GM18505 (cell line): ENCODE results near the gene TAF15.

Source experiments
- ATAC-seq: cut with Tn5 transposase; IDR thresholded peaks from one replicate; pipeline ENCODE4 v1.9.1; 2021; ENCODE audit not compliant: unreplicated experiment
- POLR2A ChIP-seq: IDR thresholded peaks from 4 replicates; pipeline ENCODE4 v1.6.1; 2011; ENCODE audit warnings: borderline replicate concordance; ENCODE audit not compliant: insufficient read depth, insufficient read length; ENCODE audit errors: extremely low read depth

Gene TAF15

DNA sequence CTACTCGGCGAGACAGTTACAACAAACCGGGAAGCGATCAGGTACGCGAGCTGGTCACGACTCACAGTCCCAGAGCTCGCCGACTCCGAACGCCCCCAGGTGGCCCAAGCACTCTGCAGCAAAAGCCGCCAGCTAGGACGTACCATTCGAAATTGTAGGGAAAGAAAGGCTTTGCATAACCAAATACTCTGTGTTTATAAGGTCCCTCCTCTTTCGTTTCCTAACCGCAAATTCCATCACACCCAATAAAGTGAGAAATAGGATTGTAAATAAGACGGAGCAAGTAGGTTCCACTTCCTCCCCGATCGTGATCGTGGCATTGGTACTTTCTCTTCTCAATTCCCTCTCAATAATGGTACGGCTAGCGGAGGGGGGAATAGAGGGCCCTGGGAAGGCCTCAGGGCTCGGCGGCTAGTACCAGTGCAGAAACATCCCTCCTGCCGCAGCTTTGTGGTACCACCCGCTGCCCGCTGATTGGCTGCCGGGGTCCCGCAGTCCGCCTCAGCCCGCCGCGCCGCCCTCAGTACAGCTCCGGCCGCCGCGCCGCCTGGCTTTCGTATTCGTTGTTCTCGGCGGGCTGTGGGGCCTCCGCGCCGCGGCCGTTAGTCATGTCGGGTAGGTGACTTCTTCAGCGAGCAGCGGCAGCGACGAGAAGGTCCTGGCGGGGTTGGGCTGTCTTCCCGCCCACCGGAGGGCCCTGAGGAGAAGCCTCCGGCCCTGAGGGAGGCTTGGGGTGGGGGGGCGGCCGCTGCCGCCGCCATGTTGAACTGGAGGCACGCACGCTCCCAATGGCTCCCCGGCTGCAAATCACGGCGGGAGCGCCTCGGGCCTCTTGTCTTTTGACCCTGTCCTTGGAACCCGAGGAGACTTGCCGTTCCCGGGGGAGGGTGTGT lies at the start of gene TAF15:
TAF15 (plus strand) TSS at position 523 of the 893 bp plus-strand sequence; CDS start at position 609, 86 bp downstream.
- TF ChIP-seq POLR2A, result peak; percentile 99
- peak; percentile 95 for ATAC-seq

DNA sequence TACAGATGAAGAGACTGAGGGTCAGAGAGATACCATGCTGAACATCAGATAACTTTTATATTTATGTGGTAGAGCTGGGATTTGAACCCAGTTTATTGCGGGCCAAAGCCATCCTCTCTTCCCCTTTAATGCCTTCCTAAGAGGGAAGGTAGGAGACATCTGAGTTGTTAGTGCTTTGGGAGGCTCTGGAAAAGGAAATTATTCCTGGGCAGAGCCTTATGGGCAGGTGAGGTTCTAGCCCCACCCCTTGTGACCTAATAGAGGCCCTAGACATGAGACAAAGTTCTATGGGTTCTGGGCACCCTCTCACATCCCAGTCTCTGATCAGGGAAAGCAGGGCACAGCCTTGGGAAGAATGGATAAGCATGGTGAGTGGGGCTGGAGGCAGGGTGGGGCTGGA lies 48.7 kb upstream of the TAF15 start, which contains the start of gene C17orf50:
C17orf50 (plus strand) TSS at position 301 of the 400 bp plus-strand sequence; CDS start at position 356, 55 bp downstream.
- no peak for TF ChIP-seq POLR2A
- no peak for ATAC-seq

DNA sequence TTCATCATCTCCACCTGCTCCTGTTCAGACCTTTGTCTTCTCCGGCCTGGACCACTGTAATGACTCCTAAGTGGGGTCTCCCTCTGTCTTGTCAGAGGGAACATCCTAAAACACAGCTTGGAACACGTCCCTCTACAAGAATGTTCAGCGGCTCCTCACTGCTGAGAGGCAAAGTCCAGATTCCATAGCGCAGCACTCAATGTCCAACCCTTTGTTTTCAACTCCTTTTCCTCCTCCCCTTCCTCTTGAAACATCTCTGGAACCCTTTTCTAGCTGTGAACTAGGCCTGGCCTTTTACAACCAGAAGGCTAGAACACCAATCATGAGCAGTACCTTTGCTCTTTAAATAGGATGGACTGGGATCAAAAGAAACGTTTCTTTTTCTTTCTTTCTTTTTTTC lies 47.7 kb upstream of the TAF15 start:
- ATAC-seq, result no peak

DNA sequence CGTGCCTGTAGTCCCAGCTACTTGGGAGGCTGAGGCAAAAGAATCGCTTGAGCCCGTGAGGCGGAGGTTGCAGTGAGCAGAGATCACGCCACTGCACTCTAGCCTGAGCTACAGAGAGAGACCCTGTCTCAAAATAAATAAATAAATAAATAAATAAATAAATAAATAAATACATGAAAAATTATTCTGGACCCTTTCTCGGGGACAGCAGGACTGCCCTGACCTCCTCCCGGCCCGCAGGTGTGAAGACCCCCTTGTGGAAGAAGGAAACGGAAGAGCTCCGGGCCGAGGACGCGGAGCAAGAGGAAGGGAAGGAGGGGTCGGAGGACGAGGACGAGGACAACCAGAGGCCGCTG lies 45.5 kb upstream of the TAF15 start:
- no peak for TF ChIP-seq POLR2A
- no peak for ATAC-seq

More for the DNA sequence above, 47.7 kb upstream of the TAF15 start:
- no peak for TF ChIP-seq POLR2A

DNA sequence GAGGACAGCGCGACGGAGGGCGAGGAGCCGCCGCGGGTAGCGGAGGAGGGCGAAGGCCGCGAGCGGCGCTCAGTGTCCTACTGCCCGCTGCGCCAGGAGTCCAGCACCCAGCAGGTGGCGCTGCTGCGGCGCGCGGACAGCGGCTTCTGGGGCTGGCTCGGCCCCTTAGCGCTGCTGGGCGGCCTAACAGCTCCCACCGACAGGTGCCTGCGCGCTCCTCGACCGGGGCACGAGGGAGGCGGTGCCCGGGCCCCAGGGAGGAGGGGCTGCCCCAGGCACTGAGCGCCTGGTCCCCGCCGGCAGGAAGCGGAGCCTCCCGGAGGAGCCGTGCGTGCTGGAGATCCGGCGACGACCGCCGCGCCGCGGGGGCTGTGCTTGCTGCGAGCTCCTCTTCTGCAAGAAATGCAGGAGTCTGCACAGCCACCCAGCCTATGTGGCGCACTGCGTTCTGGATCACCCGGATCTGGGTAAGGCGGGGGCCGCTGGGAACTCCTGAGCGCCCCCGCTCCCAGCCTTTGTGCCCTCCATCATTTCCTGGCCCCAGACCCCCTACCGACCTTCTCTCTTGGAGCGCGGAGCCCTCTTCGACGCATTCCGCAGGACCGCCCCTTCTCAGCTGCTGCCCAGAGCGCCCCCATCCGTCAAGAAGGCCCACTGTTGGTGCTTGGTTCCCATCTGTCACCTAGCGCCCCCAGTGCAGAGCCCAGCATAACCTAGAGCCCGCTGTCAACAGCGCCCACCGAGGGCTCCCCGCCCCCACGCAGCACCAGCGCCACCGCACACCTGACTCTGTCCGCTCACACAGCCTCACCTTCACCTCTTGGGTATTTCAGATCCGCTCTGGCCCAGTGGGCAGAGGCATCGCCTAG lies 44.9 kb upstream of the TAF15 start:
- peak; percentile 84 for ATAC-seq
- TF ChIP-seq POLR2A, result no peak

DNA sequence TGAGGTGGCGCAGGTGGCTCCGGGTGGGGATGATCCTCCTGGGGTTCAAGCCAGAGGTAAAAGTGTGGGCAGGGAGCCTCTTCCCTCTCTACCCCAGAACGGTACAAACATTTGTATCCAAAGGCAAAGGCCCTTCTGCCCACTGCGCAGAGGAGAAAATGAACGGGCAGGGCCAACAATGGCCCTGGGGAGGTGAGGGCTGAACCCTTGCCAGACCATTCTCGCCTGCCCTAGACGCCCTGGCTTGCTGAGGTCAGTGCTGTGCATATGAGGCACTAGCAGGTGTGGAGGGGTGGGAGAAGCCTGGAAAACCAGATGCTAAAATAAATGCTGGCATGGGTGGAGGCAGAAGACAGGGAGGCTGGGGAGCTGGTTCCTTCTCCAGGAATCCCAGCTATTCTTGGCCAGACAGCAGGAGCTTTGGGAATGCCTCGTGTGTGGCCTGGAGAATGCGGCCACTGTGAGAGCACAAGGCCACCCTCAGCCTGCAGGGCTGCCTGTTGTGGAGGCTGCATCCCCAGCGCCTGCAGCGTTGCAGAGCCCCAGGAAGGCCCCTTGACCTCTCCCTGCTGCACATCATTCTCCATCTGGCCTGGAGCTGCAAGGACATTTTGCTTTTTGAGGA lies 44.1 kb upstream of the TAF15 start:
- no peak for ATAC-seq
- no peak for TF ChIP-seq POLR2A

DNA sequence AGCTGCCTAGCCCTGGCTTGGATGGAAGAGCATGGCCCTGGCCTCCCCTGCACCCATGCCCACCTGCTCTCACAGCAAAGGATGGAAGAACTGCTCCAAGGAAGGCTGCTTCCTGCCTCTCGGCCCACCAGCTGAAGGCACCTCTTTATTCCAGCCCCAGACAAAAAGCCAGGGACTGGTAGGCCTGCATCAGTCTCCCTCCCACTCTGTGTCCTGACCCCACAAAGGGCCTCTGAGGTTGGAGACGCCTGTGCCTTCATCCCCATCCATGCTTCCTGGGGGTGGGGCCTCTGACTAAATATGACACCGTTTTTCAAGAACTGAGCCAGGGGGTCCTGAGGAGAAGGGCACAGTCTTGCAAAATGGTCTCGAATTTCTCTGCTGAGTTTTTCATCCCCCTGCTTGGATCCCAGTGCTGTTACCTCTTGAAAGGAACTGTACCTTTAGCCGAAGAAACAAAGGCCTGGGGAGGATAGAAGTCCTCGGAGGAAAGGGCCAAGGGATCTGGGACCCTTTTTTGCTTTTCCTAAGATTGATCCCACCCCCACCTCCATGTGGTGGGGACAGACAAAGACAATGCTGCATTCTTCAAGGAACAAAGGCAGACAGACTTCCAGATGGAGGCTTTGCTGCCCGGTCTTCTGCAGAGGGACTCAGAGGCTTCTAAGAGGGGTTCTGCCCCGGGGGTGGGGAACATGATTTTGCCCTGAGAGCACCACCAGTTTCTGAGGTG lies 43.4 kb upstream of the TAF15 start:
- no peak for TF ChIP-seq POLR2A
- no peak for ATAC-seq

DNA sequence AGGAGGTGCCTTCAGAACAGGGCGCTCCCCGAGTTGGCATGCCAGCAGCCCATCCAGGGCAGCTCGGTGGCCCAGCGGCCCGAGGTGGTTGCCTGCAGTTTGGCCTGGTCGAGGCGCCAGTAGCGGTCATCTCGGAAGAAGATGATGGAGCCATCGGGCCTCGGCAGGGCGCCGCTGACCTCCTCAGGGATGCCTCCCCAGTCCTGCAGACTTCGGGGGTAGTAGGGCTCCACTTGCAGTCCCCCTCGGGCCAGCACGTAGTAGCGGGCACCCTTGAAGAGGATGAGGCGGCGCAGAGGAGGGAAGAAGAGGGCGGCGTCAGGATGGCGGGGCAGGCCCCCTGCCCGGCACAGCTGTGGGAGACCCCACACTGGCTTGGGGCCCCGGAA lies 42.8 kb upstream of the TAF15 start:
- no peak for ATAC-seq

DNA sequence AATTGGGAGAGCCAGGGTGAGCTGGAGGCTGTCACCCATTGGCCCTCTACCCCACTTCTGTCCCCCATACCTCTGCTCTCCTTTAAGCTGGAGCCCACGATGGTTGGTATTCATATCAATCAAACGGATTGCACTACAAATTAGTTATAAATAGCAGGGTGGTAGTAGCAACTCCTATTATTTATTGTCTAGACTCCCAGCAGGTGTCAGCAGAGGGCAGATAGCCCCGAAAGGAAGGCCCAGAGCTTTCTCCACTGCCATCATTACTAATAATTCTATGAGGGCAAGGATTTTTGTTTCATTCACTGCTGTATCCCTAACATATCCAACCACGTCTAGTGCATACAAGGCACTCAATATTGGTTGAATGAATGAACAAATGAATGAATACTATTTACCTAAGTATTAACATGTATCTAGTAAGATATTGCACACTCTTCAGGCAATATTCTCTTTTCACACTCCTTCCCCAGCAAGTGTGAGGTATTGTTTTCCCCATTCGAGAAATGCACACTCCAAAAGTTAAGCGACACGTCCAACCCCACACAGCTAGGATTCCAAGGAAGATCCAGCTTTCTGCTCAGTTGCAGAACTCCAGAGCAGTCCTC lies 42.3 kb upstream of the TAF15 start:
- no peak for TF ChIP-seq POLR2A
- no peak for ATAC-seq

More for the DNA sequence above, 42.8 kb upstream of the TAF15 start:
- no peak for TF ChIP-seq POLR2A

DNA sequence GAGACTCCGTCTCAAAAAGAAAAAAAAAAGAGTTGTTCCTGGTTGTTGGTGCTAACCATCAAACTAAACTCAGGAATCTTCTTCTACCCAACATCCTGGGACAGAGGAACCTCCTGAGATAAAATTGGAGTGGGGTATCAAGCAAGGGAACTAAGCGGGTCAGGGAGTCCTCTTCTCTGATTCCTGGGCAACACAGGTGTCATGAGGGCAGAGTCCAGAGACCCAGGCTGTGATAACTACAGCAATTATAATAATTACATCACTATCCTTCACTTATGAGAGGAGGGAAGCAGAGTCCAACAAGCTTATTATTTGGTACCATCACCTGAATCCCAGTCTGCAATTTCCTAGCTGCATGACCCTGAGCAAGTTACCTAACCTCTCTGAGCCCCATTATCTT lies 40.5 kb upstream of the TAF15 start:
- no peak for ATAC-seq
- no peak for TF ChIP-seq POLR2A

DNA sequence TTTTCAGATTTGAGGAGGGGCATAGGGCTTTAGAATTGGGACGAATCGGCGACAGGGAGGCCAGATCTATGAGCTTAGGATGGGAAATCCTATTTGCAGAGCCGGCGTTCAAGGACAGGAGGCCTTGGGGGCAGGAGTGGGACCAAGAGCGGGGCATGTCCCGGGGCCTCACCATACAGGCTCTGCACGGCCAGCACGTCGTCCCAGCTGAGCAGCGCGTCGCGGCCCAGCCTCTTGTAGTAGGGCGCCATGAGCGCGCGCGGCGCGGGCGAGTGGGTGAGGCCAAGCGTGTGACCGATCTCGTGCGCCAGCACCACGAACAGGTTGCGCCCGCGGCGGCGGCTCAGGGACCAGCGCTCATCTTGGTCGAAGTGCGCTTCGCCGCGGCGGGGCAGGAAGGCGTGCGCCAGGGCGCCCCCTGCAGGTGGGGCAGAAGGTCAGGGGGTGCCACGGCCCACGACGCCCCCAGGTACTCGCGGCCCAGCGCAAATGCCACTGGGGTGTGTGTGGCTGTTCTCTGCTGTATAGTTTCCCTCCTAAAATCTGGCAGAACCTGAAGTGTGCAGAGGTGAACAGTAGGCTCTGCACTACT lies 39.3 kb upstream of the TAF15 start:
- no peak for TF ChIP-seq POLR2A
- ATAC-seq, result no peak

DNA sequence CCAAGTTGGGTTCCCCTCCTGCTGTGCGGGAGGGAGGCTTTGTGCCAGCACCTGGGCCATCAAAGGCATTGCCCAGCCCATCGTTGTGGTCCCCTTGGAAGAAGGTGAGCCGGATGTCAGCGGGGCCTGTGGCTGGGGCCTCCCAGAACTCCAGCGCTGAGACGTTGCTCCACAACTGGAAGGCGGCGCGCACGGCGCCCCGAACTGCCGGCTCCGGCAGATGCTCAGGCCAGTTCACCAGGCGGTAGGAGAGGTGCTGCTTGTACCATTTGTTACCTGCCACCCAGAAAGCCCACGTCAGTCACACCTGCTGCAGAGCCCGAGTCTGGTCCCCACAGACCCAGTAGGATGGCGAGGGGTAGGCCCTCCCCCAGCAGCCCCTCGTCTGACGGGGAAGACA lies 36.2 kb upstream of the TAF15 start:
- no peak for TF ChIP-seq POLR2A
- no peak for ATAC-seq
